GM12872 (cell line): ENCODE results near the gene SCAMP4.

Source experiments
- TF ChIP-seq, protein P1 (sequence below): IDR thresholded peaks from 3 replicates; pipeline ENCODE4 v1.5.1; 2011; ENCODE audit warnings: low read depth, mild to moderate bottlenecking, low read length, moderate library complexity; ENCODE audit not compliant: insufficient read depth

Gene SCAMP4

GRCh38 chr19:1904860-1905109 is 414 bp upstream of the SCAMP4 start:
- TF ChIP-seq, protein P1, sequence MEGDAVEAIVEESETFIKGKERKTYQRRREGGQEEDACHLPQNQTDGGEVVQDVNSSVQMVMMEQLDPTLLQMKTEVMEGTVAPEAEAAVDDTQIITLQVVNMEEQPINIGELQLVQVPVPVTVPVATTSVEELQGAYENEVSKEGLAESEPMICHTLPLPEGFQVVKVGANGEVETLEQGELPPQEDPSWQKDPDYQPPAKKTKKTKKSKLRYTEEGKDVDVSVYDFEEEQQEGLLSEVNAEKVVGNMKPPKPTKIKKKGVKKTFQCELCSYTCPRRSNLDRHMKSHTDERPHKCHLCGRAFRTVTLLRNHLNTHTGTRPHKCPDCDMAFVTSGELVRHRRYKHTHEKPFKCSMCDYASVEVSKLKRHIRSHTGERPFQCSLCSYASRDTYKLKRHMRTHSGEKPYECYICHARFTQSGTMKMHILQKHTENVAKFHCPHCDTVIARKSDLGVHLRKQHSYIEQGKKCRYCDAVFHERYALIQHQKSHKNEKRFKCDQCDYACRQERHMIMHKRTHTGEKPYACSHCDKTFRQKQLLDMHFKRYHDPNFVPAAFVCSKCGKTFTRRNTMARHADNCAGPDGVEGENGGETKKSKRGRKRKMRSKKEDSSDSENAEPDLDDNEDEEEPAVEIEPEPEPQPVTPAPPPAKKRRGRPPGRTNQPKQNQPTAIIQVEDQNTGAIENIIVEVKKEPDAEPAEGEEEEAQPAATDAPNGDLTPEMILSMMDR = no peak

DNA sequence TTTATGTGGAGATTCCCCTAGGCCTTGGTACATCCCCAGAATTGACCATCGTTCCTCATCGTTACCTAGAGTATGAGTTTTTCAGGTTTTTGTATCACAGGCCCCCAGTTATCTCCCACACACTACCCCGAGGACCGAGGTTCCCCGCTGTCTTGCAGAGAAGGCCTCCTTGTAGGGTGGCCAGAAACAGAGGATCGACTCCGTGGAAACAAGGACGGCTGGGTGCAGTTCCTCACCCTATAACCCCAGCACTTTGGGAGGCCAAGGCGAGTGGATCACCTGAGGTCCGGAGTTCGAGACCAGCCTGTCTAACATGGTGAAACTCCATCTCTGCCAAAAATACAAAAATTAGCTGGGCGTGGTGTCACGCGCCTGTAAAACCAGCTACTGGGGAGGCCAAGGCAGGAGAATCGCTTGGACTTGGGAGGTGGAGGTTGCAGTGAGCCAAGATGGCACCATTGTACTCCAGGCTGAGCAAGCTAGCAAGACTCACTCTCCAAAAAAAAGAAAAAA is 720 bp downstream of the SCAMP4 start:
- TF ChIP-seq, protein P1 = no peak

GRCh38 chr19:1906985-1907562 is 1.9 kb downstream of the SCAMP4 start:
- TF ChIP-seq, protein P1 = no peak

DNA sequence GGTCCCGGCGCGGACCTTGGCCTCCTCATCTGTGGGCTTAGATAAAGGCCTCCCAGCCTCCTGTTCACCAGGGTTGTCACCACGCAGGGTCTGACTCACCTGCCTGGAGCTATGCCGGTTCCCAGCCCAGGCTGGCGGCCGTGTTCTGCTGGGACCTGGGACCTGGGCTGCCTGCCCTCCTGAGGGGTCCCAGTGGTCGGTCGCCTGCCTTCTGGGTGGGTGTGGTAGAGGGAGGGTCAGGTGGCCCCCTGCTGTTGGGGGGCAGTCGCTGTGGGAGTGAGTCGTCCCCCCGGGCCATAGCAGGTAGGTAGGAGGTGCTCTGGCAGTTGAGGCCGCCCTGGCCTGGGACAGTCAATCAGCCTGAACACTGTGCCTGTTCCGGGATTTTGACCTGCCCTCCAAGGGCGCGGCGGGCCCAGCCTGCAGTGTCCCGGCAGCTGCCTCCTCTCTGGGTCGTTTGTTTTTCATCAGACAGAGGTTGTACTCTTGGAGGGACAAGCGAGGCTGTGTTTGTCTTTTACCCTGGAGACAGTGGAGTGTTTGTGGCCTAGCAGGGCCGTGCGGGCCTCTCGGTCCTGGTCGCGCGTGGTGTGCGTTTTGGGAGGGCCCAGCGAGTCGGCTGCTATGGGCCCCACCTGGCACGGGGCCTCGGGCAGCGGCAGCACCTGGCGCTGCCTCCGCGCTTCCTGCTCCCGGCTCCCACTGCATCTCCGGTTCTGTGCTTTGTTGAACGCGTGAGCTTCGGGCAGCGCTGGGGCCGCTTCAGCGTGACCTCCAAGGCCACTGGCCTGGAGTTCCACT is 2.6 kb downstream of the SCAMP4 start:
- TF ChIP-seq, protein P1 = no peak

DNA sequence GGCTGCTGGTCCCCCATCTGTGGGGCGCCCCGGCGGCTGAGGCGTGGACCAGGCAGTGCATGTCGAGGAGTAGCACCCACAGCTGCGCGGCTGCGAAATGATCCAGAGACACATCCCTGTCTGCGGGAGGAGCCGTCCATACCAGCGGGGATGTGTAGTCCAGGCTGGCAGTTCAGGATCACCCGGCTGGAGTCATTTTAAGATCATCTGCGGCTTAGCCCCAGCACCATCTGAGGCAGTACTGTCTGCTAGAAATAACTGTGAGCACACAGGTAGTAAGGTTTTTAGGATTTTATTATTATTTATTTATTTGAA is 3.1 kb downstream of the SCAMP4 start:
- TF ChIP-seq, protein P1 = no peak

GRCh38 chr19:1909761-1910080 is 4.5 kb downstream of the SCAMP4 start:
- TF ChIP-seq, protein P1 = no peak

GRCh38 chr19:1910177-1910576 is 5.0 kb downstream of the SCAMP4 start:
- TF ChIP-seq, protein P1 = no peak
